ENCODE results near the gene MKNK1.
A peak's percentile ranks its signal among the peaks of the same experiment; 100 is the strongest.

Gene MKNK1

GRCh38 chr1:46568461-46568891 is 35.6 kb downstream of the MKNK1 start:
- no peak for FAIRE-seq

GRCh38 chr1:46563341-46563740 is 40.7 kb downstream of the MKNK1 start:
- no peak for DNase-seq (ENCODE audit: insufficient read length, low spot score)
- FAIRE-seq = no peak

More at GRCh38 chr1:46568461-46568891, 35.6 kb downstream of the MKNK1 start:
- no peak for DNase-seq (ENCODE audit: insufficient read length, low spot score)

GRCh38 chr1:46562498-46562897 is 41.6 kb downstream of the MKNK1 start:
- FAIRE-seq (no peak), DNase-seq (ENCODE audit: insufficient read length, low spot score) (no peak)

GRCh38 chr1:46558966-46559365 is 45.1 kb downstream of the MKNK1 start:
- no peak for FAIRE-seq
- no peak for DNase-seq (ENCODE audit: insufficient read length, low spot score)

- no peak for FAIRE-seq
- no peak for DNase-seq (ENCODE audit: insufficient read length, low spot score)
Observed at GRCh38 chr1:46558141-46558963, 45.7 kb downstream of the MKNK1 start.

- no peak for DNase-seq (ENCODE audit: insufficient read length, low spot score)
- no peak for FAIRE-seq
Observed at GRCh38 chr1:46557403-46557802, 46.7 kb downstream of the MKNK1 start.

- FAIRE-seq (no peak), DNase-seq (ENCODE audit: insufficient read length, low spot score) (no peak)
Observed at GRCh38 chr1:46556822-46557221, 47.2 kb downstream of the MKNK1 start.

GRCh38 chr1:46555826-46556619 is 48.0 kb downstream of the MKNK1 start:
- DNase-seq (ENCODE audit: insufficient read length, low spot score) (no peak), FAIRE-seq (no peak)

GRCh38 chr1:46554597-46555381 is 49.3 kb downstream of the MKNK1 start:
- FAIRE-seq = no peak

GRCh38 chr1:46554236-46554596 is 49.9 kb downstream of the MKNK1 start:
- FAIRE-seq (no peak), DNase-seq (ENCODE audit: insufficient read length, low spot score) (no peak)

More at GRCh38 chr1:46554597-46555381, 49.3 kb downstream of the MKNK1 start:
- no peak for DNase-seq (ENCODE audit: insufficient read length, low spot score)

- no peak for DNase-seq (ENCODE audit: insufficient read length, low spot score)
- FAIRE-seq = no peak
Observed at GRCh38 chr1:46553506-46553905, 50.6 kb downstream of the MKNK1 start.

- no peak for FAIRE-seq
Observed at GRCh38 chr1:46552357-46553237, 51.5 kb downstream of the MKNK1 start.

GRCh38 chr1:46551597-46552095 is 52.4 kb downstream of the MKNK1 start, which contains the start of gene KNCN:
Gene KNCN, minus strand, starts transcription at chr1:46551647. Its CDS starts 432 bp downstream, at chr1:46551215.
- DNase-seq (ENCODE audit: insufficient read length, low spot score) = no peak
- no peak for FAIRE-seq

More at GRCh38 chr1:46552357-46553237, 51.5 kb downstream of the MKNK1 start:
- DNase-seq (ENCODE audit: insufficient read length, low spot score) = no peak

GRCh38 chr1:46550751-46551231 is 53.3 kb downstream of the MKNK1 start:
- FAIRE-seq (no peak), DNase-seq (ENCODE audit: insufficient read length, low spot score) (no peak)

- no peak for FAIRE-seq
Observed at GRCh38 chr1:46549697-46550681, 54.1 kb downstream of the MKNK1 start.

GRCh38 chr1:46547481-46548383 is 56.3 kb downstream of the MKNK1 start:
- DNase-seq (ENCODE audit: insufficient read length, low spot score) = no peak
- peak; percentile 86 for FAIRE-seq

More at GRCh38 chr1:46549697-46550681, 54.1 kb downstream of the MKNK1 start:
- DNase-seq (ENCODE audit: insufficient read length, low spot score) = no peak

- DNase-seq (ENCODE audit: insufficient read length, low spot score) (no peak), FAIRE-seq (no peak)
Observed at GRCh38 chr1:46546210-46546609, 57.9 kb downstream of the MKNK1 start.
